Caco-2 (cell line): ENCODE measurements around the gene ANO1. TPM values are rescaled to one million over a fixed set of nuclear protein-coding genes. Genes with fewer than 3 reads are reported as not detected.

Source experiments
- BruUV-seq: library from RNA; stranded (reverse); fragments of 400-500 nt; replicated peaks from 2 replicates; lab custom pipeline; 2021; lab: Mats Ljungman, UMichigan
- CTCF ChIA-PET: fragments of 300-600 bp; sonication (Branson Sonifier 250); formaldehyde crosslinking; loops from one replicate; lab custom pipeline; 2022; ENCODE audit warnings: antibody characterized with exemption; lab: Charles Lee
- POLR2A ChIA-PET: fragments of 300-600 bp; sonication (Branson Sonifier 250); formaldehyde crosslinking; loops from one replicate; lab custom pipeline; 2022; ENCODE audit warnings: antibody characterized with exemption; lab: Charles Lee
- DNase-seq, 2 experiments: peaks; one replicate each; pipeline versions ENCODE4 v3.0.0 to v3.0.0-alpha.2; 2020 to 2022
- H3K27me3 ChIP-seq: replicated peaks from 2 replicates; pipeline ENCODE4 v1.6.0; 2011; ENCODE audit warnings: low read length; ENCODE audit not compliant: control insufficient read depth, insufficient read depth
- H3K36me3 ChIP-seq: 2 replicates; pipeline ENCODE4 v1.5.1; 2011; ENCODE audit warnings: low read length; ENCODE audit not compliant: control insufficient read depth, insufficient read depth
- H3K4me1 ChIP-seq: fragments of 250-450 bp; sonication (Bioruptor Pico); 2 replicates; pipeline ENCODE4 v1.5.1; 2020; ENCODE audit warnings: mild to moderate bottlenecking
- H3K4me3 ChIP-seq: 2 replicates; pipeline ENCODE4 v1.5.1; 2011; ENCODE audit warnings: low read depth, mild to moderate bottlenecking, control low read depth, low read length
- H3K9me3 ChIP-seq: fragments of 250-450 bp; sonication (Bioruptor Pico); 2 replicates; pipeline ENCODE4 v1.5.1; 2020; ENCODE audit warnings: mild to moderate bottlenecking, moderate library complexity
- H3K27ac Mint-ChIP-seq: one replicate; pipeline ENCODE4 v1.8.0; 2022; ENCODE audit warnings: mixed read lengths; ENCODE audit not compliant: unreplicated experiment
- H3K27me3 Mint-ChIP-seq: one replicate; pipeline ENCODE4 v1.8.0; 2022; ENCODE audit warnings: mixed read lengths; ENCODE audit not compliant: insufficient read depth, unreplicated experiment
- H3K36me3 Mint-ChIP-seq: one replicate; pipeline ENCODE4 v1.8.0; 2022; ENCODE audit warnings: mild to moderate bottlenecking, mixed read lengths; ENCODE audit not compliant: insufficient read depth, unreplicated experiment
- H3K4me1 Mint-ChIP-seq: one replicate; pipeline ENCODE4 v1.8.0; 2022; ENCODE audit warnings: low read depth, mixed read lengths; ENCODE audit not compliant: unreplicated experiment
- H3K4me3 Mint-ChIP-seq: one replicate; pipeline ENCODE4 v1.8.0; 2022; ENCODE audit warnings: mild to moderate bottlenecking, moderate library complexity, mixed read lengths; ENCODE audit not compliant: unreplicated experiment
- H3K9me3 Mint-ChIP-seq: one replicate; pipeline ENCODE4 v1.8.0; 2022; ENCODE audit warnings: mixed read lengths; ENCODE audit not compliant: unreplicated experiment
- CTCF ChIP-seq, 2 experiments: fragments of 200-600 bp in 1 of 2; IDR thresholded peaks; 1 replicate in 1 of 2; 2 replicates in 1 of 2; pipeline versions ENCODE4 v1.5.1 to v1.8.0; 2011 to 2022; ENCODE audit warnings: antibody characterized with exemption in 1 of 2, control low read depth in 1 of 2, inconsistent platforms in 1 of 2, low read depth in 1 of 2, low read length in 1 of 2, mild to moderate bottlenecking in 1 of 2, moderate library complexity in 1 of 2; ENCODE audit not compliant: insufficient read depth in 1 of 2, severe bottlenecking in 1 of 2, unreplicated experiment in 1 of 2
- intact Hi-C: fragments of 100-400 bp; cut with micrococcal nuclease; formaldehyde crosslinking; loops from one replicate; pipeline ENCODE4 v1.10.0; 2022; ENCODE audit not compliant: unreplicated experiment
- total RNA-seq: library from RNA; stranded (reverse); gene quantifications from 2 replicates; pipeline ENCODE4 v1.2.3, GENCODE V29; 2022

Gene ANO1
- total RNA-seq, 1 experiment from 2014 or later = 8.4 TPM

- intact Hi-C loops = no loop called here
- H3K27me3 ChIP-seq = no peaks in the 10 kb centered on the region
Measured at GRCh38 chr11:70103256-70103975, 25.3 kb downstream of the ANO1 start.

GRCh38 chr11:70104419-70104818 lies 26.3 kb downstream of the ANO1 start:
- H3K4me3 Mint-ChIP-seq = no peak overlapping the region
- H3K4me1 Mint-ChIP-seq = no peaks in the 10 kb centered on the region
- Histone ChIP-seq H3K27me3 (no peaks in the 10 kb centered on the region), H3K4me1 (no peaks in the 10 kb centered on the region), H3K9me3 (no peaks in the 10 kb centered on the region), H3K4me3 (no peak overlapping the region), H3K36me3 (no peaks in the 10 kb centered on the region)
- no peaks in the 10 kb centered on the region for H3K36me3 Mint-ChIP-seq
- intact Hi-C loops = no loop called here
- BruUV-seq = no TSS peak
- no peak for TF ChIP-seq CTCF (IDR thresholded peaks at IDR 0.05; ENCODE audit: insufficient read depth in 1 of 2, low read depth in 1 of 2, low read length in 1 of 2, severe bottlenecking in 1 of 2, unreplicated experiment in 1 of 2)
- ChIA-PET POLR2A (no interaction called here), CTCF (no interaction called here)
- H3K27me3 Mint-ChIP-seq = no peaks in the 10 kb centered on the region
- no peak overlapping the region for H3K27ac Mint-ChIP-seq
- H3K9me3 Mint-ChIP-seq = no peaks in the 10 kb centered on the region
- DNase-seq = no peak

More at GRCh38 chr11:70103256-70103975, 25.3 kb downstream of the ANO1 start:
- no peak for TF ChIP-seq CTCF (IDR thresholded peaks at IDR 0.05; ENCODE audit: insufficient read depth in 1 of 2, low read depth in 1 of 2, low read length in 1 of 2, severe bottlenecking in 1 of 2, unreplicated experiment in 1 of 2)
- BruUV-seq = no TSS peak
- no peaks in the 10 kb centered on the region for H3K4me1 ChIP-seq
- no peaks in the 10 kb centered on the region for H3K9me3 Mint-ChIP-seq
- H3K27me3 Mint-ChIP-seq = no peaks in the 10 kb centered on the region
- no peak overlapping the region for H3K27ac Mint-ChIP-seq
- ChIA-PET CTCF (interaction anchor here (0.9 kb wide), 1 partner anchor 35 kb away, joined by 3 read pairs; no protein-coding TSS in a partner anchor), POLR2A (no interaction called here)
- no peaks in the 10 kb centered on the region for H3K36me3 ChIP-seq
- H3K36me3 Mint-ChIP-seq = no peaks in the 10 kb centered on the region
- H3K4me3 ChIP-seq = no peak overlapping the region
- H3K9me3 ChIP-seq = no peaks in the 10 kb centered on the region
- no peaks in the 10 kb centered on the region for H3K4me1 Mint-ChIP-seq
- H3K4me3 Mint-ChIP-seq = no peak overlapping the region
- DNase-seq = no peak

GRCh38 chr11:70104961-70105360 lies 26.8 kb downstream of the ANO1 start:
- CTCF ChIA-PET = no interaction called here
- H3K36me3 Mint-ChIP-seq = no peaks in the 10 kb centered on the region

More at GRCh38 chr11:70104961-70105360, 26.8 kb downstream of the ANO1 start:
- Mint-ChIP-seq H3K27me3 (no peaks in the 10 kb centered on the region), H3K4me1 (no peaks in the 10 kb centered on the region), H3K9me3 (no peaks in the 10 kb centered on the region), H3K4me3 (no peak overlapping the region), H3K27ac (no peak overlapping the region)
- no peak for DNase-seq
- BruUV-seq = no TSS peak
- POLR2A ChIA-PET = no interaction called here
- intact Hi-C loops = no loop called here
- no peaks in the 10 kb centered on the region for H3K36me3 ChIP-seq
- no peaks in the 10 kb centered on the region for H3K4me1 ChIP-seq
- TF ChIP-seq CTCF (IDR thresholded peaks at IDR 0.05; ENCODE audit: insufficient read depth in 1 of 2, low read depth in 1 of 2, low read length in 1 of 2, severe bottlenecking in 1 of 2, unreplicated experiment in 1 of 2) = no peak
- H3K27me3 ChIP-seq = no peaks in the 10 kb centered on the region
- no peak overlapping the region for H3K4me3 ChIP-seq
- H3K9me3 ChIP-seq = no peaks in the 10 kb centered on the region
